Hematopoietic multipotent progenitor cell treated with erythropoietin and hydrocortisone succinate and interleukin-3 and kit ligand, for 6 days (in vitro differentiated cells): ENCODE measurements around the gene EIF4G3.
"Not testable (repeated sequence)": the region's sequence is repeated elsewhere in the genome, so short reads cannot be mapped to it uniquely, and the experiment has no call there.

Source experiments
- DNase-seq: peaks from one replicate; pipeline ENCODE4 v3.0.0-alpha.2; 2015

The EIF4G3 gene

GRCh38 chr1:21188235-21188634 is 11.5 kb upstream of the EIF4G3 start:
- no peak for DNase-seq

GRCh38 chr1:21185221-21185731 is 8.6 kb upstream of the EIF4G3 start:
- no peak for DNase-seq

- no peak for DNase-seq
These were observed 7.6 kb upstream of the EIF4G3 start for GRCh38 chr1:21184276-21184675.

GRCh38 chr1:21182181-21182731 is 5.6 kb upstream of the EIF4G3 start:
- DNase-seq = no peak

- DNase-seq = not testable (repeated sequence)
These were observed 1.6 kb upstream of the EIF4G3 start for GRCh38 chr1:21178271-21178670.

- peak; percentile 55 for DNase-seq
These were observed 771 bp downstream of the EIF4G3 start for GRCh38 chr1:21175670-21176581.

- DNase-seq = peak; percentile 73
These were observed 1.4 kb downstream of the EIF4G3 start for GRCh38 chr1:21175324-21175669.

- no peak for DNase-seq
These were observed 1.9 kb downstream of the EIF4G3 start for GRCh38 chr1:21174654-21175323.

GRCh38 chr1:21174230-21174629 is 2.5 kb downstream of the EIF4G3 start:
- DNase-seq = no peak

- DNase-seq = not testable (repeated sequence)
These were observed 3.6 kb downstream of the EIF4G3 start for GRCh38 chr1:21173096-21173495.

GRCh38 chr1:21170837-21171236 is 5.9 kb downstream of the EIF4G3 start:
- DNase-seq = not testable (repeated sequence)

- no peak for DNase-seq
These were observed 8.3 kb downstream of the EIF4G3 start for GRCh38 chr1:21168444-21168843.

- DNase-seq = peak; percentile 46
These were observed 11.1 kb downstream of the EIF4G3 start for GRCh38 chr1:21165646-21166045.

- DNase-seq = no peak
These were observed 11.6 kb downstream of the EIF4G3 start for GRCh38 chr1:21165076-21165475.

- DNase-seq = no peak
These were observed 12.4 kb downstream of the EIF4G3 start for GRCh38 chr1:21164266-21164665.

GRCh38 chr1:21162740-21163464 is 13.8 kb downstream of the EIF4G3 start:
- no peak for DNase-seq

GRCh38 chr1:21161842-21162241 is 14.9 kb downstream of the EIF4G3 start:
- DNase-seq = no peak

GRCh38 chr1:21160263-21160796 is 16.4 kb downstream of the EIF4G3 start:
- DNase-seq = no peak

GRCh38 chr1:21157868-21158267 is 18.8 kb downstream of the EIF4G3 start:
- no peak for DNase-seq

- DNase-seq = no peak
These were observed 19.6 kb downstream of the EIF4G3 start for GRCh38 chr1:21157054-21157453.

GRCh38 chr1:21156019-21156418 is 20.7 kb downstream of the EIF4G3 start:
- no peak for DNase-seq

- no peak for DNase-seq
These were observed 22.0 kb downstream of the EIF4G3 start for GRCh38 chr1:21154717-21155116.

- no peak for DNase-seq
These were observed 23.3 kb downstream of the EIF4G3 start for GRCh38 chr1:21153388-21153787.
